Bronchial epithelial cell (primary cell): ENCODE data around the gene MPRIP. TPM values are rescaled to one million over a fixed set of nuclear protein-coding genes. Genes with fewer than 3 reads are reported as not detected.
A peak's percentile ranks its signal among the peaks of the same experiment; 100 is the strongest.

Source experiments
- DNase-seq: peaks from one replicate; pipeline ENCODE4 v3.0.0-alpha.2; 2010; ENCODE audit warnings: low read depth
- FAIRE-seq: peaks from 2 replicates; lab custom pipeline; 2011; peaks lifted over from hg19 to GRCh38; lab: Jason Lieb, UNC
- H3K27me3 ChIP-seq: 2 replicates; pipeline ENCODE4 v1.5.1; 2011; ENCODE audit warnings: low read length; ENCODE audit not compliant: control insufficient read depth, insufficient read depth
- H3K36me3 ChIP-seq: 2 replicates; pipeline ENCODE4 v1.5.1; 2011; ENCODE audit warnings: low read length; ENCODE audit not compliant: control insufficient read depth, insufficient read depth
- H3K4me3 ChIP-seq: 2 replicates; pipeline ENCODE4 v1.5.1; 2011; ENCODE audit warnings: mild to moderate bottlenecking, low read depth, low read length, control low read depth
- CTCF ChIP-seq: IDR thresholded peaks from 2 replicates; pipeline ENCODE4 v1.5.1; 2011; ENCODE audit warnings: mild to moderate bottlenecking, moderate library complexity, low read length, control low read depth, inconsistent platforms; ENCODE audit not compliant: insufficient read depth, severe bottlenecking
- total RNA-seq: library from RNA; depleted of rRNA; stranded (reverse); fragments of >200 nt; gene quantifications from 2 replicates; pipeline ENCODE4 v1.2.1, GENCODE V29; 2014

Gene MPRIP
- total RNA-seq, 1 donor from 2014 or later, result 183 TPM

GRCh38 chr17:17225901-17226300 is 183.6 kb downstream of the MPRIP start:
- FAIRE-seq (no peak), DNase-seq (no peak)
- TF ChIP-seq CTCF, result no peak
- Histone ChIP-seq H3K36me3 (peaks cover 54% of the 10 kb centered on the region), H3K27me3 (no peaks in the 10 kb centered on the region), H3K4me3 (no peak overlapping the region)

- TF ChIP-seq CTCF, result no peak
- no peak overlapping the region for H3K4me3 ChIP-seq
- no peak for DNase-seq
- H3K36me3 ChIP-seq, result peaks cover 52% of the 10 kb centered on the region
- H3K27me3 ChIP-seq, result no peaks in the 10 kb centered on the region
- FAIRE-seq, result no peak
Measured at GRCh38 chr17:17226451-17227265, 184.4 kb downstream of the MPRIP start.

DNA sequence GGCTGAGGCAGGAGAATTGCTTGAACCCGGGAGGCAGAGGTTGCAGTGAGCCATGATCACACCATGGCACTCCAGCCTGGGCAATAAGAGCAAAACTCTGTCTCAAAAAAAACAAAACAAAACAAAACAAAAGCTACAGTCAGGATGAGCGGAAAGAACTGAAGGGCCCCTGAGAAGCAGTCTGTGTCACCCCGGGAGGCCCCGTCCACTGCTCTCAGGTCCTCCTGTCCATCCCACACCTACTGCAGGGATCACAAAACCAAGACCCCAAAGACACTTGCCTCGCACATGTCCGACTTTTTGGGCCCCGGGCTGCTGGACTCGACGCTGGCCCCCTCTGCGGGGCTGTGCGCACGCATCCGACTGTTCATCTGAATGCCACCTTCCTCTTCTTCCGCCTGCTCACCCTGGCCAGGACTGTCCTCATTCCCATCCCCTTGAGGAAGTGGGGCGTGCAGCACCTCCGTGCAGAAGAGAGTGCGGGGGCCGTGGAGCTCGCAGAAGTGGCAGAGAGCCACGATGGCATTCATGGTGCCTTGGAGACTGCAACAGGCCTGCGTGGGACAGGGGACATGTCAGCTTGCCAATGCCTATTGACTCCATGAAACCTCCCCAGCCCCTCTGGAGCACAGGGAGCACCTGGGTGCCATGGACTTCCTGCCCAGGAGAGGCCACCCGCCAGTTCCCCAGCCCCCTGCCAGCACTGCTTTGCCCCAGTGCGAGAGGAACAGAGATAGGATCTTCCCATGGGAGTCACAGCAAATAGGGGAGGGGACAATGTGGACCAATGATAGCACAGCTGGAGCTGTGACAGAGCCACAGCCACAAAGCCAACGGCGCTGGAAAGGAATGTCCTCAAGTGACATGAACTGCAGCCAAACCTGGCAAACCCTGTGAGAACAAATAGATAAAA is 185.6 kb downstream of the MPRIP start:
- FAIRE-seq (no peak), DNase-seq (no peak)
- Histone ChIP-seq H3K36me3 (peaks cover 54% of the 10 kb centered on the region), H3K4me3 (no peak overlapping the region), H3K27me3 (no peaks in the 10 kb centered on the region)
- no peak for TF ChIP-seq CTCF

DNA sequence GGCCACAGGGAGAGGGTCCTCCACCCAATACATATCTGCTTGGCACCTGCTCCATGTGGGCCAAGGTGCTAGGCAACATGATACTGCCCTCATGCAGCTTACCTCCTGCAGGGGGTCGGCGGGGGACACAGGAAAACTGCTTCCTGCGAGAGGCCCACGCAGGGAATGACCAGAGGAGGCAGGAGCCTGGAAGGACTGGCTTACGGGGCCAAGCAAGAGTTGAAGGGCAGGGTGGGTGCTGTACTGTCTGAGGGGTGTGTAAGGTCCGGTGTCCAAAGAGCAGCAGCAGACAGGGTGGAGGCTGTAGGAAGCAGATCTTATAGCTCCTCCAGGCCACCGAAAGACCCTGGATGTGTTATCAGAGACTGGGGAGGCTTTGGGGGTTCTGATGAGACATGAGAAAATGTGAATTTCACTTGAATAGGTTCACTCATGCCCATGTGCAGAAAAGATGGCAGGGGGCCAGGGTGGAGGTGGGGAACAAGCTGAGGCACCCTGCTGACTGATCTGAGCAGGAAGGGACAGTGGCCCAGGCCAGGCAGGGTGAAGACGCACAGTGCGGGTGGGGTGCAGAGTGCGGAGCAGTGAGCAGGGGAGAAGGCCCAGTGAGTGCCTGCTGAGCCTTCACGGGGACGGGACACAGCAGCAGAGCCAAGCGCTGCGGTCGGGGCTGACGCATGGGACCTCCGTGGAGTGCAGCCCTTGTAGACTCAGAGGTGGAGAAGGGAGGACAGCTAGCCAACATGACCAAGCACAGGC is 186.4 kb downstream of the MPRIP start:
- Histone ChIP-seq H3K36me3 (peaks cover 50% of the 10 kb centered on the region), H3K4me3 (no peak overlapping the region), H3K27me3 (no peaks in the 10 kb centered on the region)
- TF ChIP-seq CTCF, result no peak
- DNase-seq (no peak), FAIRE-seq (peak; percentile 18)

- H3K4me3 ChIP-seq, result no peak overlapping the region
- DNase-seq (no peak), FAIRE-seq (no peak)
- no peaks in the 10 kb centered on the region for H3K27me3 ChIP-seq
- TF ChIP-seq CTCF, result no peak
- peaks cover 46% of the 10 kb centered on the region for H3K36me3 ChIP-seq
Measured at GRCh38 chr17:17229416-17230384, 187.4 kb downstream of the MPRIP start.
